SU-DHL-6 (cell line): ENCODE measurements around the gene RTP2.

Experiments
- H2AFZ ChIP-seq: fragments of 200-600 bp; sonication (generic); 2 replicates; pipeline ENCODE4 v1.6.1; 2014; ENCODE audit warnings: low read depth, mild to moderate bottlenecking, moderate library complexity, mixed read lengths, antibody characterized with exemption, low read length; ENCODE audit not compliant: severe bottlenecking
- H3F3A ChIP-seq: fragments of 200-600 bp; shearing (Covaris generic); 2 replicates; pipeline ENCODE4 v1.6.0; 2016; ENCODE audit warnings: antibody characterized with exemption, mild to moderate bottlenecking; ENCODE audit not compliant: insufficient read depth
- H3K27ac ChIP-seq: fragments of 200-600 bp; sonication (generic); 2 replicates; pipeline ENCODE4 v1.5.1; 2016; ENCODE audit warnings: low read depth, mild to moderate bottlenecking, low read length, moderate library complexity, mixed read lengths
- H3K27me3 ChIP-seq: fragments of 200-600 bp; sonication (generic), shearing (Covaris generic); 2 replicates; pipeline ENCODE4 v1.6.0; 2014; ENCODE audit warnings: mild to moderate bottlenecking, low read length
- H3K36me3 ChIP-seq: fragments of 200-600 bp; sonication (generic); 2 replicates; pipeline ENCODE4 v1.6.1; 2014; ENCODE audit warnings: mild to moderate bottlenecking, low read length, mixed read lengths
- H3K4me2 ChIP-seq: fragments of 300-600, 200-600 bp; shearing (Covaris generic), sonication (generic); 2 replicates; pipeline ENCODE4 v1.6.0; 2014; ENCODE audit warnings: low read length, low read depth, mild to moderate bottlenecking; ENCODE audit not compliant: poor library complexity, severe bottlenecking
- H3K4me3 ChIP-seq: fragments of 200-600 bp; sonication (generic); 2 replicates; pipeline ENCODE4 v1.5.1; 2014; ENCODE audit warnings: antibody characterized with exemption, low read length, mild to moderate bottlenecking, mixed read lengths; ENCODE audit not compliant: insufficient read depth, poor library complexity, severe bottlenecking
- H3K79me2 ChIP-seq: fragments of 200-600 bp; sonication (generic); 2 replicates; pipeline ENCODE4 v1.6.1; 2014; ENCODE audit warnings: mild to moderate bottlenecking, low read length, moderate library complexity; ENCODE audit not compliant: insufficient read depth
- H3K9ac ChIP-seq: fragments of 200-600 bp; sonication (generic); 2 replicates; pipeline ENCODE4 v1.7.0; 2014; ENCODE audit warnings: mild to moderate bottlenecking, low read length
- H3K9me2 ChIP-seq: fragments of 200-600 bp; sonication (generic); replicated peaks from 2 replicates; pipeline ENCODE4 v1.6.1; 2014; ENCODE audit warnings: low read length; ENCODE audit not compliant: insufficient read depth
- H3K9me3 ChIP-seq: fragments of 200-600 bp; sonication (generic); 2 replicates; pipeline ENCODE4 v1.6.1; 2014; ENCODE audit warnings: low read length, mixed read lengths; ENCODE audit not compliant: insufficient read depth
- H4K20me1 ChIP-seq: fragments of 200-600 bp; sonication (generic); 2 replicates; pipeline ENCODE4 v1.6.1; 2014; ENCODE audit warnings: low read depth, mild to moderate bottlenecking, antibody characterized with exemption, low read length, moderate library complexity, mixed read lengths
- EZH2phosphoT487 ChIP-seq: fragments of 200-600 bp; sonication (generic), shearing (Covaris generic); conservative IDR thresholded peaks from 2 replicates; pipeline ENCODE4 v1.6.1; 2018; ENCODE audit warnings: mild to moderate bottlenecking, antibody characterized with exemption, low read length, moderate library complexity, mixed read lengths
- TF ChIP-seq, protein P1 (sequence below): fragments of 200-600 bp; sonication (generic); IDR thresholded peaks from one replicate; pipeline ENCODE4 v1.5.1; 2017; ENCODE audit warnings: antibody characterized with exemption, mild to moderate bottlenecking, low read length, moderate library complexity; ENCODE audit not compliant: insufficient read depth, poor library complexity, severe bottlenecking

The RTP2 gene

DNA sequence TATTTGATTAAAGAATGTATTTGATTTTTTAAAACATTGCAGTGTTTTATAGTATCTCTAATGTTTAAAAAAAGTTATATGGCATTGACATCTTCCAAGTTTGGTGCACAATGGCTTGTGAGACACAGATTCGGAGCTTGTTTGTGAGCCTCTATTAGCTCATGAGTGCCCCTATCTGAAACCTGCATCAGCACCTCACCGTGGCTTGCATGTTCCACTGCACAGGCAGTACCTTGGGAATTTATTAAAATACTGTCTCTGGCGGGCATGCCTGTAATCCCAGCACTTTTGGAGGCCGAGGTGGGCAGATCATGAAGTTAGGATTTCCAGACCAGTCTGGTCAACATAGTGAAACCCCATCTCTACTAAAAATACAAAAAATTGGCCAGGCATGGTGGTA lies 6.8 kb upstream of the RTP2 start:
- no peak overlapping the region for H3K9ac ChIP-seq
- H3K4me2 ChIP-seq, result no peak overlapping the region
- H4K20me1 ChIP-seq, result no peaks in the 10 kb centered on the region
- no peak overlapping the region for H3K4me3 ChIP-seq
- no peak overlapping the region for H2AFZ ChIP-seq
- no peaks in the 10 kb centered on the region for H3K9me3 ChIP-seq
- no peak overlapping the region for H3K27ac ChIP-seq
- TF ChIP-seq, protein P1, sequence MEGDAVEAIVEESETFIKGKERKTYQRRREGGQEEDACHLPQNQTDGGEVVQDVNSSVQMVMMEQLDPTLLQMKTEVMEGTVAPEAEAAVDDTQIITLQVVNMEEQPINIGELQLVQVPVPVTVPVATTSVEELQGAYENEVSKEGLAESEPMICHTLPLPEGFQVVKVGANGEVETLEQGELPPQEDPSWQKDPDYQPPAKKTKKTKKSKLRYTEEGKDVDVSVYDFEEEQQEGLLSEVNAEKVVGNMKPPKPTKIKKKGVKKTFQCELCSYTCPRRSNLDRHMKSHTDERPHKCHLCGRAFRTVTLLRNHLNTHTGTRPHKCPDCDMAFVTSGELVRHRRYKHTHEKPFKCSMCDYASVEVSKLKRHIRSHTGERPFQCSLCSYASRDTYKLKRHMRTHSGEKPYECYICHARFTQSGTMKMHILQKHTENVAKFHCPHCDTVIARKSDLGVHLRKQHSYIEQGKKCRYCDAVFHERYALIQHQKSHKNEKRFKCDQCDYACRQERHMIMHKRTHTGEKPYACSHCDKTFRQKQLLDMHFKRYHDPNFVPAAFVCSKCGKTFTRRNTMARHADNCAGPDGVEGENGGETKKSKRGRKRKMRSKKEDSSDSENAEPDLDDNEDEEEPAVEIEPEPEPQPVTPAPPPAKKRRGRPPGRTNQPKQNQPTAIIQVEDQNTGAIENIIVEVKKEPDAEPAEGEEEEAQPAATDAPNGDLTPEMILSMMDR, result no peak
- no peak for TF ChIP-seq EZH2phosphoT487
- no peaks in the 10 kb centered on the region for H3F3A ChIP-seq
- no peaks in the 10 kb centered on the region for H3K36me3 ChIP-seq
- H3K79me2 ChIP-seq, result no peaks in the 10 kb centered on the region
- H3K27me3 ChIP-seq, result no peaks in the 10 kb centered on the region
- no peaks in the 10 kb centered on the region for H3K9me2 ChIP-seq

DNA sequence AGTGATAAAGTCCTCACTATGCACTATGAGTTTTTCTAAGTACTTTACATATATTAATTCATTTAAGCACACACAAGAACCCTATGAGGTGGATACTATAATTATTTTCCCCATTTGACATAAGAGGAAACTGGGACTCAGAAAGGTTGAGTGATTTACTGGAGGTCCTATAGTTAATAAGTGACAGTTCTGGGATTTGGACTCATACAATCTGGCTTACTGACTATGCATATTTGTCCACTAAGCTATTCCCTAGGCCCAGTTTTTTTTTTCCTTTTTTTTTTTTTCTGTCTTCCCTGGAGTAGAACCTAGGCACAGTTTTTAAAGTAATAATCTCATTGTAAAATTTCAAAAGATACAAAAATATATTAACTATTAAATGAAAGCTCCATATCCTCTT lies 6.3 kb upstream of the RTP2 start:
- Histone ChIP-seq H3K9me2 (no peaks in the 10 kb centered on the region), H3K9me3 (no peaks in the 10 kb centered on the region), H2AFZ (no peak overlapping the region), H3K27me3 (no peaks in the 10 kb centered on the region), H4K20me1 (no peaks in the 10 kb centered on the region), H3K4me3 (no peak overlapping the region), H3K27ac (no peak overlapping the region), H3K9ac (no peak overlapping the region), H3F3A (no peaks in the 10 kb centered on the region), H3K36me3 (no peaks in the 10 kb centered on the region), H3K4me2 (no peak overlapping the region), H3K79me2 (no peaks in the 10 kb centered on the region)
- TF ChIP-seq, protein P1, result no peak
- no peak for TF ChIP-seq EZH2phosphoT487

DNA sequence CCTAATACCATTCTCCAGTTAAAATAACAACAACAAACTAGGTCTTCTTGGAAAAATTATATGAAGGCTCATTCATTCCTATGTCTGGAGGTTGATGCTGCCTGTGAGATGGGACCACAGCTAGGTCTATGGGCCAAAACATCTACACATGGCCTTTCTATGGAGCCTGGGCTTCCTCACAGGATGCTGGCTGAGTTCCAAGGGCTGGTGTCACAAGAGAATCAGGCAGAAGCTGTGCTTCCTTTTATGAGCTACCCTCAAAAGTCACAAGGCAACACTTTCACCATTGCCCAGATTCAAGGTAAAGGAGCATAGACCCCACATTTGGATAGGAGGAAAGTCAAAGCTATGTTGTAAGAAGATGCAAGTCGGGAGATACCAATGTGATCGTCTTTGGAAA lies 4.6 kb upstream of the RTP2 start:
- Histone ChIP-seq H4K20me1 (no peaks in the 10 kb centered on the region), H2AFZ (no peak overlapping the region), H3K4me3 (no peak overlapping the region), H3K27ac (no peak overlapping the region), H3K79me2 (no peaks in the 10 kb centered on the region), H3K9ac (no peak overlapping the region), H3K9me2 (no peaks in the 10 kb centered on the region), H3F3A (no peaks in the 10 kb centered on the region), H3K27me3 (no peaks in the 10 kb centered on the region), H3K4me2 (no peak overlapping the region), H3K9me3 (no peaks in the 10 kb centered on the region), H3K36me3 (no peaks in the 10 kb centered on the region)
- TF ChIP-seq, protein P1, result no peak
- TF ChIP-seq EZH2phosphoT487, result no peak

DNA sequence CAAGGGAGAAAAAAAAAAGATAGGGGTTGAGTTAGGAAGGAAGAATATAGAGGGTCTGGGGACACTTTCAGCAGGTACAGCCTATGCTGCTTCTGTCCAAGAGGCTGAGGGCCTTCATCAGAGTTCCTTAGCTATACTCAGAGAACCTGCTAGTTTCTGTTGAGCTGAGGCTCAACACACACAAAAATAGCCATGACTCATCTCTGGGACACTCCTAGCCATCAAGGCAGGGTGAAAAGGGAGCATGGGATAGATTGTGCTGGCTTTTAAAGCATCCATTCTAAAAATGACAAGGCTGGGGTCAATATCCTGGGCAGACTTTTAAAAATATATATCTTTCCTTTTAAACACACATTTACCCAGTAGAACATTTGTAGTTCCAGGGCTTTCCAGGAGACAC lies 2.8 kb upstream of the RTP2 start:
- Histone ChIP-seq H3K9ac (no peak overlapping the region), H3K27ac (no peak overlapping the region), H3K27me3 (no peaks in the 10 kb centered on the region), H3K4me2 (no peak overlapping the region), H3K9me3 (no peaks in the 10 kb centered on the region), H3K36me3 (no peaks in the 10 kb centered on the region), H3K79me2 (no peaks in the 10 kb centered on the region), H3K9me2 (no peaks in the 10 kb centered on the region), H4K20me1 (no peaks in the 10 kb centered on the region), H3K4me3 (no peak overlapping the region), H3F3A (no peaks in the 10 kb centered on the region), H2AFZ (no peak overlapping the region)
- TF ChIP-seq, protein P1, result no peak
- TF ChIP-seq EZH2phosphoT487, result no peak
